Measurements from ENCODE around the gene EIPR1.

The EIPR1 gene

GRCh38 chr2:3313781-3314375 lies 63.7 kb downstream of the EIPR1 start:
- DNase-seq, result no peak
- Histone ChIP-seq H3K23ac (ENCODE audit: low read length) (no peak overlapping the region), H4K12ac (ENCODE audit: low read depth, low read length) (no peak overlapping the region), H3K14ac (ENCODE audit: low read length) (no peak overlapping the region), H4K8ac (ENCODE audit: low read depth, low read length) (no peak overlapping the region), H2AFZ (ENCODE audit: insufficient read depth, low read length, poor library complexity) (no peak overlapping the region), H2BK5ac (ENCODE audit: low read depth, low read length, poor library complexity) (no peak overlapping the region), H3K4me1 (ENCODE audit: control insufficient read depth in 1 of 2, insufficient read depth in 2 of 2, low read length in 2 of 2) (peaks cover 7% of the 10 kb centered on the region in 2 experiments), H2AK5ac (ENCODE audit: low read length) (no peak overlapping the region), H3K9me3 (ENCODE audit: insufficient read depth, low read depth, low read length) (peaks cover 2% of the 10 kb centered on the region), H3K4ac (ENCODE audit: low read depth, low read length) (no peak overlapping the region), H2BK120ac (ENCODE audit: insufficient read depth, low read length, poor library complexity) (no peak overlapping the region), H4K91ac (ENCODE audit: low read depth, low read length) (no peak overlapping the region), H3K27me3 (ENCODE audit: insufficient read depth, low read length) (no peaks in the 10 kb centered on the region), H3K79me1 (ENCODE audit: low read length) (no peaks in the 10 kb centered on the region), H3K9ac (ENCODE audit: low read length) (no peak overlapping the region), H3K4me2 (ENCODE audit: low read length) (no peak overlapping the region), H3K18ac (ENCODE audit: low read length) (no peak overlapping the region), H3K27ac (ENCODE audit: low read depth, low read length) (no peak overlapping the region), H3K79me2 (ENCODE audit: control insufficient read depth, insufficient read depth, low read length, poor library complexity) (no peaks in the 10 kb centered on the region), H3K36me3 (ENCODE audit: control insufficient read depth in 1 of 2, insufficient read depth in 2 of 2, low read length in 2 of 2) (peaks cover 2 to 11% of the 10 kb centered on the region in 2 experiments), H2BK12ac (ENCODE audit: low read length) (no peak overlapping the region), H3K4me3 (ENCODE audit: low read depth, low read length) (no peak overlapping the region)
- WGBS (ENCODE audit: extremely low coverage, insufficient coverage, insufficient read length), result no CpG with 5 or more reads among the region's 27 CpGs

- no peak overlapping the region for H3K4me2 ChIP-seq (ENCODE audit: low read length)
- no peak overlapping the region for H4K8ac ChIP-seq (ENCODE audit: low read depth, low read length)
- H3K79me2 ChIP-seq (ENCODE audit: control insufficient read depth, insufficient read depth, low read length, poor library complexity), result peaks cover 2% of the 10 kb centered on the region
- H2BK120ac ChIP-seq (ENCODE audit: insufficient read depth, low read length, poor library complexity), result no peak overlapping the region
- H3K9me3 ChIP-seq (ENCODE audit: insufficient read depth, low read depth, low read length), result peaks cover 2% of the 10 kb centered on the region
- no peak overlapping the region for H3K9ac ChIP-seq (ENCODE audit: low read length)
- WGBS (ENCODE audit: extremely low coverage, insufficient coverage, insufficient read length), result no CpG with 5 or more reads among the region's 12 CpGs
- H3K4ac ChIP-seq (ENCODE audit: low read depth, low read length), result no peak overlapping the region
- no peak overlapping the region for H4K12ac ChIP-seq (ENCODE audit: low read depth, low read length)
- H3K79me1 ChIP-seq (ENCODE audit: low read length), result no peaks in the 10 kb centered on the region
- no peak overlapping the region for H3K4me3 ChIP-seq (ENCODE audit: low read depth, low read length)
- H3K36me3 ChIP-seq (ENCODE audit: control insufficient read depth in 1 of 2, insufficient read depth in 2 of 2, low read length in 2 of 2), result peaks cover 0 to 3% of the 10 kb centered on the region in 2 experiments
- H2AFZ ChIP-seq (ENCODE audit: insufficient read depth, low read length, poor library complexity), result no peak overlapping the region
- no peak overlapping the region for H2AK5ac ChIP-seq (ENCODE audit: low read length)
- H3K14ac ChIP-seq (ENCODE audit: low read length), result no peak overlapping the region
- H3K18ac ChIP-seq (ENCODE audit: low read length), result no peak overlapping the region
- no peak overlapping the region for H2BK12ac ChIP-seq (ENCODE audit: low read length)
- no peaks in the 10 kb centered on the region for H3K27me3 ChIP-seq (ENCODE audit: insufficient read depth, low read length)
- H2BK5ac ChIP-seq (ENCODE audit: low read depth, low read length, poor library complexity), result no peak overlapping the region
- H3K4me1 ChIP-seq (ENCODE audit: control insufficient read depth in 1 of 2, insufficient read depth in 2 of 2, low read length in 2 of 2), result peaks cover 9 to 10% of the 10 kb centered on the region in 2 experiments
- no peak overlapping the region for H4K91ac ChIP-seq (ENCODE audit: low read depth, low read length)
- no peak overlapping the region for H3K23ac ChIP-seq (ENCODE audit: low read length)
- DNase-seq, result no peak
- no peak overlapping the region for H3K27ac ChIP-seq (ENCODE audit: low read depth, low read length)
These were observed 64.9 kb downstream of the EIPR1 start for GRCh38 chr2:3312576-3313345.

- Histone ChIP-seq H2BK12ac (ENCODE audit: low read length) (no peak overlapping the region), H3K23ac (ENCODE audit: low read length) (no peak overlapping the region), H3K9ac (ENCODE audit: low read length) (no peak overlapping the region), H4K12ac (ENCODE audit: low read depth, low read length) (no peak overlapping the region), H3K14ac (ENCODE audit: low read length) (no peak overlapping the region), H3K4ac (ENCODE audit: low read depth, low read length) (no peak overlapping the region), H3K36me3 (ENCODE audit: control insufficient read depth in 1 of 2, insufficient read depth in 2 of 2, low read length in 2 of 2) (peaks cover 0 to 3% of the 10 kb centered on the region in 2 experiments), H3K79me1 (ENCODE audit: low read length) (no peaks in the 10 kb centered on the region), H3K4me3 (ENCODE audit: low read depth, low read length) (no peak overlapping the region), H3K27ac (ENCODE audit: low read depth, low read length) (no peak overlapping the region), H3K79me2 (ENCODE audit: control insufficient read depth, insufficient read depth, low read length, poor library complexity) (peaks cover 2% of the 10 kb centered on the region), H2AK5ac (ENCODE audit: low read length) (no peak overlapping the region), H3K9me3 (ENCODE audit: insufficient read depth, low read depth, low read length) (peaks cover 2% of the 10 kb centered on the region), H3K4me1 (ENCODE audit: control insufficient read depth in 1 of 2, insufficient read depth in 2 of 2, low read length in 2 of 2) (peaks cover 3 to 4% of the 10 kb centered on the region in 2 experiments), H4K91ac (ENCODE audit: low read depth, low read length) (no peak overlapping the region), H3K18ac (ENCODE audit: low read length) (no peak overlapping the region), H3K4me2 (ENCODE audit: low read length) (no peak overlapping the region), H4K8ac (ENCODE audit: low read depth, low read length) (no peak overlapping the region), H2BK5ac (ENCODE audit: low read depth, low read length, poor library complexity) (no peak overlapping the region), H2BK120ac (ENCODE audit: insufficient read depth, low read length, poor library complexity) (no peak overlapping the region), H3K27me3 (ENCODE audit: insufficient read depth, low read length) (no peaks in the 10 kb centered on the region), H2AFZ (ENCODE audit: insufficient read depth, low read length, poor library complexity) (no peak overlapping the region)
- no CpG with 5 or more reads among the region's 12 CpGs for WGBS (ENCODE audit: extremely low coverage, insufficient coverage, insufficient read length)
- no peak for DNase-seq
These were observed 66.0 kb downstream of the EIPR1 start for GRCh38 chr2:3311601-3312000.

- no peak overlapping the region for H4K8ac ChIP-seq (ENCODE audit: low read depth, low read length)
- DNase-seq, result no peak
- H3K9ac ChIP-seq (ENCODE audit: low read length), result no peak overlapping the region
- no peak overlapping the region for H2AFZ ChIP-seq (ENCODE audit: insufficient read depth, low read length, poor library complexity)
- H3K27ac ChIP-seq (ENCODE audit: low read depth, low read length), result no peak overlapping the region
- H3K9me3 ChIP-seq (ENCODE audit: insufficient read depth, low read depth, low read length), result peaks cover 5% of the 10 kb centered on the region
- H2BK5ac ChIP-seq (ENCODE audit: low read depth, low read length, poor library complexity), result no peak overlapping the region
- peaks cover 2% of the 10 kb centered on the region for H3K79me2 ChIP-seq (ENCODE audit: control insufficient read depth, insufficient read depth, low read length, poor library complexity)
- H3K18ac ChIP-seq (ENCODE audit: low read length), result no peak overlapping the region
- H3K4me3 ChIP-seq (ENCODE audit: low read depth, low read length), result no peak overlapping the region
- peaks cover 0 to 3% of the 10 kb centered on the region in 2 experiments for H3K36me3 ChIP-seq (ENCODE audit: control insufficient read depth in 1 of 2, insufficient read depth in 2 of 2, low read length in 2 of 2)
- no peak overlapping the region for H2AK5ac ChIP-seq (ENCODE audit: low read length)
- no peaks in the 10 kb centered on the region for H3K79me1 ChIP-seq (ENCODE audit: low read length)
- H3K23ac ChIP-seq (ENCODE audit: low read length), result no peak overlapping the region
- no peak overlapping the region for H3K4ac ChIP-seq (ENCODE audit: low read depth, low read length)
- no peak overlapping the region for H4K91ac ChIP-seq (ENCODE audit: low read depth, low read length)
- no peak overlapping the region for H3K4me2 ChIP-seq (ENCODE audit: low read length)
- H2BK12ac ChIP-seq (ENCODE audit: low read length), result no peak overlapping the region
- WGBS (ENCODE audit: extremely low coverage, insufficient coverage, insufficient read length), result no CpG with 5 or more reads among the region's 23 CpGs
- H3K4me1 ChIP-seq (ENCODE audit: control insufficient read depth in 1 of 2, insufficient read depth in 2 of 2, low read length in 2 of 2), result peaks cover 3% of the 10 kb centered on the region in 2 experiments
- H4K12ac ChIP-seq (ENCODE audit: low read depth, low read length), result no peak overlapping the region
- H2BK120ac ChIP-seq (ENCODE audit: insufficient read depth, low read length, poor library complexity), result no peak overlapping the region
- H3K14ac ChIP-seq (ENCODE audit: low read length), result no peak overlapping the region
- H3K27me3 ChIP-seq (ENCODE audit: insufficient read depth, low read length), result no peaks in the 10 kb centered on the region
These were observed 67.9 kb downstream of the EIPR1 start for GRCh38 chr2:3309496-3310355.
